T-helper 9 cell (primary cell): ENCODE data around the gene PRTN3.
A peak's percentile ranks its signal among the peaks of the same experiment; 100 is the strongest.

Experiments used
- DNase-seq: peaks from one replicate; pipeline ENCODE4 v3.0.0-alpha.2; 2020
- total RNA-seq, 2 donors: gene quantifications; one replicate each; lab custom pipeline; 2026; lab: John Stamatoyannopoulos, UW

Gene PRTN3
- total RNA-seq = 0 reads per million in 2 donors

- DNase-seq = no peak
Observed at GRCh38 chr19:840519-841206, at the start of gene PRTN3. Gene PRTN3, plus strand, starts transcription at chr19:840999. Its CDS starts 10 bp downstream, at chr19:841009.

- no peak for DNase-seq
Observed at GRCh38 chr19:791007-791566, 49.7 kb upstream of the PRTN3 start.

GRCh38 chr19:791567-792305 is 49.1 kb upstream of the PRTN3 start:
- DNase-seq = no peak

- no peak for DNase-seq
Observed at GRCh38 chr19:792306-792885, 48.4 kb upstream of the PRTN3 start.

- no peak for DNase-seq
Observed at GRCh38 chr19:793806-794205, 47.0 kb upstream of the PRTN3 start.

GRCh38 chr19:795073-795611 is 45.7 kb upstream of the PRTN3 start:
- no peak for DNase-seq

- DNase-seq = no peak
Observed at GRCh38 chr19:795691-796581, 44.9 kb upstream of the PRTN3 start.

- peak; percentile 96 for DNase-seq
Observed at GRCh38 chr19:796692-797527, 43.9 kb upstream of the PRTN3 start, which contains the start of gene PTBP1. Gene PTBP1, plus strand, starts transcription at chr19:797452. Its CDS starts 46 bp downstream, at chr19:797498.

- peak; percentile 76 for DNase-seq
Observed at GRCh38 chr19:797528-798414, 43.0 kb upstream of the PRTN3 start.

GRCh38 chr19:798415-799075 is 42.3 kb upstream of the PRTN3 start:
- DNase-seq = no peak

GRCh38 chr19:799076-799881 is 41.5 kb upstream of the PRTN3 start:
- DNase-seq = no peak

GRCh38 chr19:800360-801029 is 40.3 kb upstream of the PRTN3 start:
- no peak for DNase-seq

- DNase-seq = no peak
Observed at GRCh38 chr19:801030-801860, 39.6 kb upstream of the PRTN3 start.

GRCh38 chr19:801861-802497 is 38.8 kb upstream of the PRTN3 start:
- no peak for DNase-seq

GRCh38 chr19:802498-803098 is 38.2 kb upstream of the PRTN3 start:
- DNase-seq = no peak

- DNase-seq = no peak
Observed at GRCh38 chr19:803099-803561, 37.7 kb upstream of the PRTN3 start.
